Esophagus muscularis mucosa (tissue), 4 donors: Measurements from ENCODE around the gene TMEM174. TPM values are rescaled to one million over a fixed set of nuclear protein-coding genes. Genes with fewer than 3 reads are reported as not detected.
"Not testable (repeated sequence)": the region's sequence is repeated elsewhere in the genome, so short reads cannot be mapped to it uniquely, and the experiment has no call there.

ENCODE experiments used
- DNase-seq: peaks from one replicate; pipeline ENCODE4 v3.0.0-alpha.2; 2017; ENCODE audit errors: extremely low spot score
- H3K27ac ChIP-seq, 4 donors: fragments of 200-600 bp; sonication (generic); replicated peaks in 1 of 4; 1 replicate in 3 of 4; 2 replicates in 1 of 4; pipeline ENCODE4 v1.5.1; 2016 to 2019; ENCODE audit warnings: mild to moderate bottlenecking in 1 of 4
- H3K27me3 ChIP-seq, 4 donors: fragments of 200-600 bp; sonication (generic); one replicate each; pipeline versions ENCODE4 v1.5.1 to v1.6.0; 2016 to 2019
- H3K36me3 ChIP-seq, 4 donors: fragments of 200-600 bp; sonication (generic); one replicate each; pipeline ENCODE4 v1.5.1; 2016 to 2019
- H3K4me1 ChIP-seq, 4 donors: fragments of 200-600 bp; sonication (generic); one replicate each; pipeline ENCODE4 v1.5.1; 2016 to 2019
- H3K4me3 ChIP-seq, 4 donors: fragments of 200-600 bp; sonication (generic); 1 replicate in 2 of 4; 2 replicates in 2 of 4; pipeline ENCODE4 v1.5.1; 2016 to 2019; ENCODE audit warnings: mild to moderate bottlenecking in 4 of 4, moderate library complexity in 1 of 4
- H3K9me3 ChIP-seq, 4 donors: fragments of 200-600 bp; sonication (generic); 1 replicate in 3 of 4; 2 replicates in 1 of 4; pipeline ENCODE4 v1.5.1; 2016 to 2019
- EP300 ChIP-seq: sonication (generic); formaldehyde crosslinking; IDR thresholded peaks from one replicate; pipeline ENCODE4 v1.6.1; 2017; ENCODE audit warnings: antibody characterized with exemption
- POLR2A ChIP-seq: fragments of 450-650 bp; IDR thresholded peaks from one replicate; pipeline ENCODE4 v1.6.1; 2017; ENCODE audit warnings: antibody characterized with exemption, moderate library complexity, mild to moderate bottlenecking, low read depth
- POLR2AphosphoS5 ChIP-seq, 2 donors: sonication (generic); formaldehyde crosslinking; IDR thresholded peaks; one replicate each; pipeline ENCODE4 v1.6.1; 2017; ENCODE audit warnings: antibody characterized with exemption in 2 of 2
- WGBS: methylation state at CpG from one replicate; pipeline ENCODE4 v1.1.5; 2018; 5-methylcytosine and 5-hydroxymethylcytosine counted together
- intact Hi-C: fragments of 100-400 bp; cut with DNase I; formaldehyde crosslinking; loops from one replicate; pipeline ENCODE4 v1.15.1; 2023
- total RNA-seq, 4 donors: library from RNA; depleted of rRNA; stranded (reverse); fragments of >200 nt; gene quantifications; one replicate each; pipeline versions ENCODE4 v1.1.0 to v1.2.1, GENCODE V29; 2016
- TF ChIP-seq, protein P1 (sequence below), 3 experiments: fragments of 200-600 bp in 2 of 3; fragments of 450-650 bp in 1 of 3; sonication (generic) in 2 of 3; IDR thresholded peaks; one replicate each; pipeline ENCODE4 v1.5.1; 2017 to 2019; ENCODE audit warnings: antibody characterized with exemption in 3 of 3, mild to moderate bottlenecking in 2 of 3, moderate library complexity in 1 of 3

The TMEM174 gene
- total RNA-seq, 4 donors from 2014 or later = not detected

DNA sequence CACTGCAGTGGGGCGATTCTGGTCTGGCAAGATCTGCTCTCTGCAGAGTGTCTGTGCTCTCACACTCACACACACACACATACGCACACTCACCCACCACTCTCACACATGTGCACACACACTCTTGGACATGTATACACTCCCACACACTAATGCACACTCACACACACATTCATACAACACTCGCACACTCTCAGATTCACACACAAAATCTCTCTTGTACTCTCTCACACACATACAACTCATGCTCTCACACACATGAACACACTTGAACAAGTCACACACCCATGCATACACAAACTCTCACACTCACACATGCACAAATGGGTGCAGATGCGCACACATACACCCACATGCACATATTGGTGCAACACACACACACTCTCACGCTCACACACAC is 31.7 kb downstream of the TMEM174 start:
- Histone ChIP-seq H3K27ac (no peak overlapping the region), H3K36me3 (no peaks in the 10 kb centered on the region), H3K4me3 (no peak overlapping the region), H3K4me1 (peaks cover 5 to 8% (median 7%) of the 10 kb centered on the region in 4 donors), H3K9me3 (peaks cover 0 to 13% (median 5%) of the 10 kb centered on the region in 4 donors), H3K27me3 (peaks cover 0 to 47% (median 5%) of the 10 kb centered on the region in 4 donors)
- TF ChIP-seq EP300 (no peak), POLR2A (no peak), POLR2AphosphoS5 (IDR thresholded peaks at IDR 0.05) (no peak)
- TF ChIP-seq, protein P1, sequence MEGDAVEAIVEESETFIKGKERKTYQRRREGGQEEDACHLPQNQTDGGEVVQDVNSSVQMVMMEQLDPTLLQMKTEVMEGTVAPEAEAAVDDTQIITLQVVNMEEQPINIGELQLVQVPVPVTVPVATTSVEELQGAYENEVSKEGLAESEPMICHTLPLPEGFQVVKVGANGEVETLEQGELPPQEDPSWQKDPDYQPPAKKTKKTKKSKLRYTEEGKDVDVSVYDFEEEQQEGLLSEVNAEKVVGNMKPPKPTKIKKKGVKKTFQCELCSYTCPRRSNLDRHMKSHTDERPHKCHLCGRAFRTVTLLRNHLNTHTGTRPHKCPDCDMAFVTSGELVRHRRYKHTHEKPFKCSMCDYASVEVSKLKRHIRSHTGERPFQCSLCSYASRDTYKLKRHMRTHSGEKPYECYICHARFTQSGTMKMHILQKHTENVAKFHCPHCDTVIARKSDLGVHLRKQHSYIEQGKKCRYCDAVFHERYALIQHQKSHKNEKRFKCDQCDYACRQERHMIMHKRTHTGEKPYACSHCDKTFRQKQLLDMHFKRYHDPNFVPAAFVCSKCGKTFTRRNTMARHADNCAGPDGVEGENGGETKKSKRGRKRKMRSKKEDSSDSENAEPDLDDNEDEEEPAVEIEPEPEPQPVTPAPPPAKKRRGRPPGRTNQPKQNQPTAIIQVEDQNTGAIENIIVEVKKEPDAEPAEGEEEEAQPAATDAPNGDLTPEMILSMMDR (IDR thresholded peaks at IDR 0.05) = no peak
- DNase-seq = peak; percentile 39
- 88% methylated on average over 5 of the region's 5 CpGs for WGBS
- intact Hi-C loops = loop anchor here (5.0 kb wide), 1 partner anchor 122 kb away; no protein-coding TSS in a partner anchor

DNA sequence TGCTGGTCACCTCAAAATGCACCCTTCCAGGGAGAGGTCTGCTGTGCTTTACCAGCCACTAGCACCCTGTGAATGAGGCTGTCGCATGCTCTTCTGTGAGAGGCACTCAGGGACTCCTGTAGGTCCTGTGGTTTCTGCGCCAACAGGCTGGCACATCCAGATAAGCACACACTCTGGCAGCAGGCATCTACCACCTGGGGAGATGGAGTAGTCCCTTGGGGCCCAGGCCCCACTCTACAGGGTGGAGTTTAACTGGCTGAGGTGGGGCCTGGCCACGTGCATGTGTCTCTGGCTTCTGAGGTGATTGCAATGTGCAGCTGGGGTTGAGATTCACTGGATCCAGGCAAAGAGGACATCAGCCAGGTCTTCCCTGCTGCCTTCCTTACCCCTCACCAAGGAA is 32.3 kb downstream of the TMEM174 start:
- 83% methylated on average over 1 of the region's 3 CpGs for WGBS
- no peak for TF ChIP-seq POLR2A
- TF ChIP-seq, protein P1 (IDR thresholded peaks at IDR 0.05) = no peak
- no peak for TF ChIP-seq EP300
- no peak for TF ChIP-seq POLR2AphosphoS5 (IDR thresholded peaks at IDR 0.05)
- intact Hi-C loops = no loop called here

DNA sequence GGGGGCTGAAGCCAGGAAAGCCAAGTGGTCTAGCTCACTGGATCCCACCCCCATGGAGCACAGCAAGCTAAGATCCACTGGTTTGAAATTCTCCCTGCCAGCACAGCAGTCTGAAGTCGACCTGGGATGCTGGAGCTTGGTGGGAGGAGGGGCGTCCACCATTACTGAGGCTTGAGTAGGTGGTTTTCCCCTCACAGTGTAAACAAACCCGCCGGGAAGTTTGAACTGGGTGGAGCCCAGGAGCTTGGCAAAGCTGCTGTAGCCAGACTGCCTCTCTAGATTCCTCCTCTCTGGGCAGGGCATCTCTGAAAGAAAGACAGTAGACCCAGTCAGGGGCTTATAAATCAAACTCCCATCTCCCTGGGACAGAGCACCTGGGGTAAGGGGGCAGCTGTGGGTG is 34.2 kb downstream of the TMEM174 start:
- intact Hi-C loops = not testable (repeated sequence)
- peaks cover 0 to 53% (median 5%) of the 10 kb centered on the region in 4 donors for H3K27me3 ChIP-seq

More for the DNA sequence above, 32.3 kb downstream of the TMEM174 start:
- H3K9me3 ChIP-seq = peaks cover 0 to 16% (median 7%) of the 10 kb centered on the region in 4 donors
- no peak overlapping the region for H3K27ac ChIP-seq
- peak; percentile 66 for DNase-seq
- H3K4me1 ChIP-seq = peaks cover 5 to 8% (median 7%) of the 10 kb centered on the region in 4 donors
- peaks cover 0 to 53% (median 5%) of the 10 kb centered on the region in 4 donors for H3K27me3 ChIP-seq
- H3K4me3 ChIP-seq = no peak overlapping the region
- H3K36me3 ChIP-seq = no peaks in the 10 kb centered on the region

DNA sequence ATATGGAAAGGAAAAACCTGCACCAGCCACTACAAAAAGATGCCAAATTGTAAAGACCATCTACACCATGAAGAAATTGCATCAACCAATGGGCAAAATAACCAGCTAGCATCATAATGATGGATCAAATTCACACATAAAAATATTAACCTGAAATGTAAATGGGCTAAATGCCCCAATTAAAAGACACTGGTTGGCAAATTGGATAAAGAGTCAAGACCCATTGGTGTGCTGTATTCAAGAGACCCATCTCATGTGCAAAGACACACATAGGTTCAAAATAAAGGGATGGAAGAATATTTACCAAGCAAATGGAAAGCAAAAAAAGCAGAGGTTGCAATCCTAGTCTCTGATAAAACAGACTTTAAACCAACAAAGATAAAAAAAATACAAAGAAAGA is 36.1 kb downstream of the TMEM174 start:
- peaks cover 0 to 60% (median 5%) of the 10 kb centered on the region in 4 donors for H3K27me3 ChIP-seq
- intact Hi-C loops, H3K36me3 ChIP-seq, DNase-seq, H3K4me1 ChIP-seq, H3K27ac ChIP-seq, H3K4me3 ChIP-seq: not testable (repeated sequence)
- H3K9me3 ChIP-seq = peaks cover 0 to 16% (median 7%) of the 10 kb centered on the region in 4 donors

More for the DNA sequence above, 34.2 kb downstream of the TMEM174 start:
- H3K9me3 ChIP-seq = peaks cover 0 to 16% (median 7%) of the 10 kb centered on the region in 4 donors
- H3K4me1 ChIP-seq, H3K27ac ChIP-seq, H3K4me3 ChIP-seq, H3K36me3 ChIP-seq: not testable (repeated sequence)
- 35% methylated on average over 4 of the region's 4 CpGs for WGBS
- DNase-seq = peak; percentile 17

DNA sequence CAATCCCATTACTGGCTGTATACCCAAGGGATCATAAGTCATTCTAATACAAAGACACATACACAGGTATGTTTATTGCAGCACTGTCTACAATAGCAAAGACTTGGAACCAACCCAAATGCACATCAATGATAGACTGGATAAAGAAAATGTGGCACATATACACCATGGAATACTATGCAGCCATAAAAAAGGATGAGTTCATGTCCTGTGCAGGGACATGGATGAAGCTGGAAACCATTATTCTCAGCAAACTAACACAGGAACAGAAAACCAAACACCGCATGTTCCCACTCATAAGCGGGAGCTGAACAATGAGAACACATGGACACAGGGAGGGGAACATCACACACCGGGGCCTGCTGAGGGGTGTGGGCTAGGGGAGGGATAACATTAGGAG is 39.7 kb downstream of the TMEM174 start:
- 83% methylated on average over 3 of the region's 3 CpGs for WGBS
- intact Hi-C loops, DNase-seq, H3K36me3 ChIP-seq, H3K27ac ChIP-seq, H3K4me3 ChIP-seq: not testable (repeated sequence)
- Histone ChIP-seq H3K4me1 (peaks cover 12 to 17% (median 15%) of the 10 kb centered on the region in 4 donors), H3K9me3 (peaks cover 0 to 16% (median 7%) of the 10 kb centered on the region in 4 donors), H3K27me3 (peaks cover 0 to 45% (median 1%) of the 10 kb centered on the region in 4 donors)

DNA sequence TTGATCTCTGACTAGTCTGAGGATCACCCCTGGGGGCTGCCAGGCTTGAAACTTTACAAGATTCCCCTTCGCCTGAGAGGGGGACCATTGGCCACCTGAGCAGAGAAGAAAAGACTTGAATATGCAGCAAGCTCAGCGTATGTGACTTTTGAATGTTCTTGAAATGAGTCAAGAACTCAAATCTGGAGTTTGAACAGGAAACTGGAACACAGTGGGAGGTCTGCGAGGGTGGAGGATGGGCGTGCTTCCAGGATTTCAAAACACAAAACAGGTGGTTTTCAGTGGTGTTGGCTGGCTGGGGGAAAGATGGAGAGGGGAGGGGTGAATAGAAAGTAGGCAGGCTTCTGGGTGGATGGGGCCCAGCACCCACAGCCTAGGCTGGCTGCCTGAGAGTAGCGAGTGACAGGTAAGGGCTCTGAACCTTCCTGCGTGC is 40.6 kb downstream of the TMEM174 start:
- peaks cover 12 to 17% (median 15%) of the 10 kb centered on the region in 4 donors for H3K4me1 ChIP-seq
- peaks cover 0 to 15% (median 7%) of the 10 kb centered on the region in 4 donors for H3K9me3 ChIP-seq
- no peak overlapping the region for H3K27ac ChIP-seq
- H3K27me3 ChIP-seq = peaks cover 0 to 39% (median 0%) of the 10 kb centered on the region in 4 donors
- 51% methylated on average over 6 of the region's 6 CpGs for WGBS
- no peak overlapping the region for H3K4me3 ChIP-seq
- no peaks in the 10 kb centered on the region for H3K36me3 ChIP-seq
- TF ChIP-seq POLR2A = no peak
- TF ChIP-seq EP300 = no peak
- no peak for TF ChIP-seq POLR2AphosphoS5 (IDR thresholded peaks at IDR 0.05)
- TF ChIP-seq, protein P1 (IDR thresholded peaks at IDR 0.05) = no peak
- DNase-seq = peak; percentile 62
- intact Hi-C loops = no loop called here
